ENCODE data around the gene MTM1.

DNA sequence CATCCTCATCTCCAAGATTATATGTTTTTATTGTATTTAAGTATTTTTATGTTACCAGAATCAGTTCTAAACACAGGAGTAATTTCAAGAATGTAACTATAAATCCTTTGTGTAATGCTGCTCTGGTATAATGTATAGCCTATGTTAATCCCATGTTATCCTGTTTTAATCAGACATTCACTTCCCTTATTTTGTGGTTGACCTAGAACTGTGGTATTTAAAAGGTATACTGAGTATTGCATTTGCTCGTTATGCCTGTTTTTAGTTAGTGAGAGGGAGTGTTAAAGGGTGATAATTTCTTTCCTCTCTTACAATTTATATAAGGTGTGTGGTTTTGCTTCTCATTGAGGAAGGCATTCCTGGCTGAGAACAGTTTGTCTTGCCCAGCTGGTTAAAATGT lies 26.2 kb downstream of the MTM1 start:
- TF ChIP-seq EP300 (IDR thresholded peaks at IDR 0.05) = no peak
- TF ChIP-seq, protein P1, sequence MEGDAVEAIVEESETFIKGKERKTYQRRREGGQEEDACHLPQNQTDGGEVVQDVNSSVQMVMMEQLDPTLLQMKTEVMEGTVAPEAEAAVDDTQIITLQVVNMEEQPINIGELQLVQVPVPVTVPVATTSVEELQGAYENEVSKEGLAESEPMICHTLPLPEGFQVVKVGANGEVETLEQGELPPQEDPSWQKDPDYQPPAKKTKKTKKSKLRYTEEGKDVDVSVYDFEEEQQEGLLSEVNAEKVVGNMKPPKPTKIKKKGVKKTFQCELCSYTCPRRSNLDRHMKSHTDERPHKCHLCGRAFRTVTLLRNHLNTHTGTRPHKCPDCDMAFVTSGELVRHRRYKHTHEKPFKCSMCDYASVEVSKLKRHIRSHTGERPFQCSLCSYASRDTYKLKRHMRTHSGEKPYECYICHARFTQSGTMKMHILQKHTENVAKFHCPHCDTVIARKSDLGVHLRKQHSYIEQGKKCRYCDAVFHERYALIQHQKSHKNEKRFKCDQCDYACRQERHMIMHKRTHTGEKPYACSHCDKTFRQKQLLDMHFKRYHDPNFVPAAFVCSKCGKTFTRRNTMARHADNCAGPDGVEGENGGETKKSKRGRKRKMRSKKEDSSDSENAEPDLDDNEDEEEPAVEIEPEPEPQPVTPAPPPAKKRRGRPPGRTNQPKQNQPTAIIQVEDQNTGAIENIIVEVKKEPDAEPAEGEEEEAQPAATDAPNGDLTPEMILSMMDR (IDR thresholded peaks at IDR 0.05) = no peak
- TF ChIP-seq POLR2A (IDR thresholded peaks at IDR 0.05) = no peak
